RCC 7860 (cell line): ENCODE results near the gene CORO6.

Source experiments
- DNase-seq: peaks from one replicate; pipeline ENCODE4 v3.0.0-alpha.2; 2015; ENCODE audit warnings: low spot score
- FAIRE-seq: peaks from 2 replicates; lab custom pipeline; 2012; peaks lifted over from hg19 to GRCh38; lab: Jason Lieb, UNC

The CORO6 gene

DNA sequence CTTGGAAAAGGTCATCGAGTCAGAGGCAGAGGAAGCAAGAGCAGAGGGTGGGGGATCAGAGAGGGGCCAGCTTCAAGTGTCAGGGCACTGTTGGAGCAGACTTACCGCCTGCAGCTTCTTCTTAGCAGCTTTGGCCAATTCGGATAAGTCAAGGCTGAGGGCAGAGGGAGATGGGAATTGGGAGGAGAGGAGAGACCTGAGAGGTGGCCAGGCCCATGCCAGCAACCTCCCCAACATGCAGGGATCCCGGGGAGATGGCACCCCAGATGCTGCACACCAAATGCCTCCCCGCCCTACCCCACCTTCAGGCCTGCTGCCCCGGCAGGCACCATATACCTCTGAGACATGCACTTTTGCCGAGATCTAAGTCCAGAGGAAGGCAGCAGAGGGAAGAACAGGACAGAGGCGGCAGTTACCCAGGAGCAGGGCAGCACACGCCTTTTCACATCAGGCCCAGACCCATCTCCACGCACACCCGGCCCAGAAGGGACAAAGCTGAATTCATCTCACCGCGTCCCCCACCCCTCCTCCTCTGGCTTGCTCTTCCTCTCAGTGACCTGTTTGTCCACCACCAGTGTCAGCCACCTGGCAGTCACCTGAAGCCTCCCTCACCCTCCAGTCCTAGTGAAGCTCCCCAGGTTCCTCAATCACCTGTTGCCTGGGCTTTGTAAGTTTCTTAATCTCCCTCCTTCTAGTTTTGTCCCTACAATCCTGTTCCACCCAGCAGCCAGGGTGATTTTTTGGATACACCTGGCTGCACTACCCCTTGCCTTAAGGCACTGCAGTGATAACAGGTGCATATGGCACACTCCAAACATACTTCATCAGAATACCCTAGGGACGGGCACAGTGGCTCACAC lies 43.9 kb downstream of the CORO6 start:
- DNase-seq (no peak), FAIRE-seq (no peak)

DNA sequence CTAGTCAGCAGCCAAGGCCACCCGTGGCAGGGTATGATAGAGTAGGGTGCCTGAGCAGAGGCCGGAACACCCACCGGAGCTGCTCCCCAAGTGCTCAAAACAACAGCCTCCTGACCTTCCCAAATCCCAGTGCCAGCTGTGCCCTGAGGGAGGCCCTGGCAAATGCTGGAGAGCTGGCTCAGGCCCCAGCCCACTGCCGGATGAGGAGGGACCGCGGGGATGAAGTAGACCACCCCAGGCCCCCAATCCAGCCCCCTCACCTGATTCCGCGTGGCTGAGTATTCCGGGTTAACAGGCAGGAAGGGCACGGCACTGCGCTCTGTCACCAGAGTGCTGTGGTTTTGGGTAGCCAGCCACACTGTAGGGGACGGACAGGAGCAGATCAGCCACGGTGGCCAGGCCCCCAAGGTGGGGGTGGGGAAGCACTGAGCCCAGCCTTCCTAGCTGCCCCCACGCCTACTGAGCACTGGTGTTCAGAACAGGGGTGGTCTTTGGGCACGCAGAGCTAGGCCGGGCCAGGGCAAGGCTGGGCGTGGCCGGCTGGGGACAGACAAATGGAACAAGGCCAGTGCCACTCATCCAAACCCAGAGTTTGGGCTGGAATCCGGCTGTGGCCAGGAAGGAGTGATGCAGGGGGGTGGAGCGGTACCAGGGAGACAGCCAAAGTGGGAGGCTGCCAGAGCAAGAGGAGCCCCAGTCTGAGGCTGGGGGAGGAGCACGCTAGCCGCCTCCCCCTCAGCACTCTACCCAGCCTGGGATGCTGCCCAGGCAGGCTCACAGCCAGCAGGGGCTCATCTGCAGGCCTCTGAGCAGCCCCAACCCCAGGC lies 45.1 kb downstream of the CORO6 start:
- DNase-seq: no peak
- FAIRE-seq: no peak

DNA sequence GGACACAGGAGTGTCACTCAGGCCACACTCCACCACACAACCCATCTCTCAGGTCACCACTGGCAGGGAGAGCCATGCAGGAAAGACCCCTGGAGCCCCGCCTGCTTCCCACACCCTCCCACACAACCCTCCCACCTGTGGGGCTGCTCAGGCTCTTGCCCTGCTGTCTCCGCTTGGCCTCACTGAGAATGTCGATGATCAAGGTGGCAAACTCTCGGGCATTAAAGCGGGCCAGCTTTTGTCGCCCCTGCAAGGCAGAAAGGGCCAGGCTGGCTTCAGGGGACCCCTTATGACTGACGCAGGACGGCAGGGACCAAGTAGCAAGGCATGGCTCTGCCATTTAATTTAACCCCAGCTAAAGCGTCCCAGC lies 45.7 kb downstream of the CORO6 start:
- no peak for FAIRE-seq
- no peak for DNase-seq

DNA sequence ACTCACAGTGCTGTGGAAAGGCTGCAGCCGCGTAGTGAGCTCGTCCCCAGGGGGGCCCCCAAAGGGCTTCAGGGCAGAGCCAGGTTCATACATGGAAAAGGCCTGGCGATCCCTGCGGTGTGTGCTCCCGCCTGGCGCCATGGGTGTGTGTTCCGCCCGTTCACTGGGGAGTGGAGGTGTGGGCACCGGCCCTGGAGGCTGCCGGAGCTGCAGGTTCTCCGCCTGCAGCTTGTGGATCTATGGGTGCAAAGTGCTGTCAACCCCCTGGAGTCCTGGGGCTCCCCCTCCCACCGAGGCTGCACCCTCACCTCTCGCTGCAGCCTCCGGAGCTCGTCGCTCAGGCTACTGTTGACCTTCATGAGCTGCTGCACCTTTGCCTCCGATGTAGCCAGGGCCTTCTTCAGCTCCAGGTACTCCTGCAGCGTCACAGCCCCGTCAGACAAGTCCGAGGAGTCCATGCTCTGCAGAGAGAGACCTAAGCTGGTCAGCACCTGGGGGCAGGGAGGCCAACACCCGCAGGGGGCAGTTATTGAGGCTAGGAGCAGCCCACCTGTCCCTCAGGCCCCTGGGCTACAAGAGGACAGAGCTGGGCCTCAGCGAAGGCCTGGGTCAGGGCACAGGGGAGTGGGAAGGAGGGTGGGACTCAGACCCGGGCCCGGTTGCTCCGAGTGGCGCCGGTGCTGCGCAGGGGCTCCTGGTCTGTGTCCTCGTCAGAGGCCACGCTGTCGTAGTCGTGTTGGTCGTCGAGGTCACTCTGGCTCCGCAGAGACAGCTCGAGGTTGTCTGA lies 46.3 kb downstream of the CORO6 start:
- FAIRE-seq (no peak), DNase-seq (no peak)

DNA sequence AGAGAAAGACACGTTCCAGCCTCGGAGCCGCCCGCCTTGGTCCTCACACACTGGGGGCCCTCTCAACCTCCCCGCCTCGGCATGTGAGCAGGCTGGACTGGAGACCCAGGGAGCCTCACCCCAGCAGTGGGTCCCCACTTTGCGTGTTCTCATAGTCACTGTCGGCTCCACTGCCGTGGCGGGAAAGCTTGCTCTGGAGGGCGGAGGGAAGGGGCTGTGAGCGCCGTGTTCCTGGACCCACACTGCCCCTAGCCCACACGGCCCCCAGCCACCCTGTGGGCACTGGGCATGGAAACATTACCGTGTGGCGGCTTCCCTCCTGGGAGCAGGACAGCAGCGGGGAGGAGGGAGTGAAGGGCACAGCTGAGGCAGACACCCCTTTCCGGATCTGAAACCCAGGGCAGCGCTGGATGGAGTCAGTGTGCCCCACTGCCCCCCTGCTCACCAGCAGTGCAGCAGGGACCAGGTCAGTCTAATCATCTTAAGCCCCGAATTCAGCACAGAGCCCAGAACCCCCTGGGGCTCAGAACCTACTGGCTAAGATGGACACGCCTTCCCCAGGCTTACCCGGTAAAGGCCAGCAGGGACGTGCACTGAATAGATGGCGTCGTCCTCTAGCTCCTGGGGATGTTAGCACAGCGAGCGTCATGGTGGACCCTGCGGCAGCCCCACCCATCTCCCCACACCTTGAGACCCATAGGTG lies 47.0 kb downstream of the CORO6 start:
- FAIRE-seq: no peak

DNA sequence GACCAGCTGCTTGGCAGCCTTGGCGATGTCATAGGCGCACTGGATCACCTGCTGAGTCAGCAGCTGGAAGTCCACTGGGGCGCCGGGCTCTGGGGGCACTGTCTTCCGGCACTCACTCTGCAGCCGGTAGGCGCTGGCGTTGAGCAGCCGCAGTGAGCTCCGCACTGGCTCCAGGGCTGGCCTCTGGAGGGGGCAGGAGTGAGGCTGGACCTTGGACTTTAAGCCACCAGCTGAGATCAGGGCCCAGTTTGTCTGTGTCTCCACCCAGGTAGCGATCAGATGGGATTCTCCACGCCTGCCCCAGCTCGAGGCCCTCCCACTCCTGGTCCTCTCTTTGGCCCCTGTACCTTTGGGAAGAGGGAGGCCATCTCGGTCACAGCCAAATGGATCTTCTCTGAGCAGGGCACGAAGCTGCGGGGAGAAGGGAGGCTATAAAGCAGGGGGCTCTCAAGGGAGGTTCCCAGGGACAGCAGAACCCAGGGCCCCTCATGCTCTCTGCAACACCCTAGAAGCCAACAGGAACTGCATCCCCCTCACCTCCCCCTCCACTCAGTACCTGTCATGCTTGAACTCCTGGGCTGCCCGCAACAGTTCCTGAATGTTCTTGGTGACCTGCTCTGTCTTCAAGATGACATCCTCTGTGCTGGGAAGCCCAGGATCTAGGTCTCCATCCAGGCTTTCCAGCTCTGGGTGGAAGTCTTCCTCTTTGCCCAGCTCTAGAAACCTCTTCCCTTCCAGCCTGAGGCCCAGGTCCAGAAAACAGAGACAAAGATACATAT lies 47.8 kb downstream of the CORO6 start:
- FAIRE-seq (no peak), DNase-seq (no peak)

More for the DNA sequence above, 47.0 kb downstream of the CORO6 start:
- DNase-seq: no peak

DNA sequence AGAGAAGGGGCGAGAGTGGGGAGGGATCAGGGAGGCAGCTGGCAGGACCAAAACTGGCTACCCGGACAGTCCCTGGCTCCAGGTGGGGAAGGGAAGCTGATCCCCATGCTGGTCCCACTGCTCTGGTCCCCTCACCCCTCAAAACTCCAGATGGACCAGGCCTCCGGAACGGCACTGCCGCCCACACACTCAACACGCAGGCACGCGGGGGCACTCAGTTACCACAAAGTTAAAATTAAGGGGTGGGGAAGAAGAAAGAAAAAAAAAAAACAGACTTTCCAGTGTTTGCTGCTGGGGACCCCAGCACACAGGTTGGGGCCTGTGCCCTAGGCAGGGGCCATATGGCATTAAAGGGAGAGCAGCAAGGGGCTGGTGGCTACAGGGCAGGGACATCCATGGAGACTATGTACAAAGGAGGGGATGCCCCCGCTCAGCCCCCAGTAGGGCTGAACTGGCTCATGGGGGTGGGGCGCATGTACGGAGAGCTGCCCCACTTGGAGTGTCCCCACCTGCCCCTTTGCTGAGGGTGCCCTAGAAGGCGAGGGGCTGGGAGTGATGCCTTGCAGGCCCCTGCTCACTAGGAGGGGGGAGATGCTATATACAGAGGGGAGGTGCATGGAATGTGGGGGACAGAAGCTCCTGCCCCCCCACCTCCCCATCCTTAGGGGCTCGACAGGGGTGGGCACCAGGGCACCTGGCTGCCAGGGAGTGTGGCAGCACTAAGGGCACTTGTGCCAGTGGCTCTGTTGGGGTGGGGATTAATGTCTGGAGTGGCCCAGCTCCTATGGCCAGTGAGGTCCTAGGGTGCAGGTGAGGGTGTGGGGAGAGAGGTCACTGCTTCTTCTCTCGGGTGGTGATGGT lies 48.6 kb downstream of the CORO6 start:
- FAIRE-seq: no peak
- DNase-seq: no peak

DNA sequence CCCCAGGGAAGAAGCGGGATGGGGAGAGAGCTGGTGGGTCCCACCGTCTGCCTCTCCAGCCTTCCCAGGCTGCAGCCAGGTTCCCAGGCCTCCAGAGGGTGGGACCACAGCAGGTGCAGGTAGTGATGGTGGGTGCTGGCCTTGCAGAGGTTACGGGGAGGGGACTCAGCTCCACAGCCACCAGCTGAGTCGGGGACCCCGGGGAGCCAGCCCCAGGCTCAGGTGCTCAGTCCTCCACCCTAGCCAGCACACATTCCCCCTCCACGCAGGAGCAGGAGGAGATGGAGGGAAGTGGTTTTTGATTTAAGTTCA lies 49.2 kb downstream of the CORO6 start:
- no peak for FAIRE-seq
- DNase-seq: no peak

DNA sequence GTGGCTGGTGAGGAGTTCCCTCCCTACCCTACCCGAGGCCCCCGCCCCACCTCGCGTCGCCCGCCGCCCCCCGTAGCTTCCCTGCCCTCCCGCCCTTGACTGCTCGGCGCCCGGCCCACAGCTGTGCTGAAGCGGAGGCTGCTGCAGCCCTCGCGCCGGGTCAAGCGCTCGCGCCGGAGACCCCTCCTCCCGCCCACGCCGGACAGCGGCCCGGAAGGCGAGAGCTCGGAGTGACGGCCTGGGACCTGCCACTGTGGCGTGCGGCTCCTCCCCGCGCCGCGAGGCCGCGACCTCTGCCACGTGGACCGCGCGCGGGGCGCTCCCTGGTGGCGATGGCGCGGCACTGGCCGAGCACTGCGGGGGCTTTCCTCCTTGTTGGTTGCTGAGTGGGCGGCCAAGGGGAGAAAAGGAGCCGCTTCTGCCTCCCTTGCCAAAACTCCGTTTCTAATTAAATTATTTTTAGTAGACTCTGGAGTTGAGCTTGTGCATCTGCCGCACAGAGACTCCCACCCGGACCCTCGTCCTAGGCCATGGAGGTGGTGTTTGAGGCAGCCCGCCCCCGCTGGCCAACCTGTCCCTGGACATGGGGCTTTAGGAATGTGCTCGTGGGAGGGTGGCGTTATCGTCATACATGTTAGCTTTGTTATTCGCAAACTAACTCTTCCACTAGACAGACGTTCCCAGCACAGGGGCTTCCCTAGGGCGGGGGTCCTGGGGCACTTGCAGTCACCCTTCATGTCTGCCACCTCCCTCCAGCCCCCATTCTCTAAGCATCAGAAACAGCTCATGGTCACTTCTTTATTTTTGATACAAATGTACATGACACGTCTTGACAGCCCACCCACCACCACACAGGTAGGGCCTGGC lies 49.8 kb downstream of the CORO6 start:
- no peak for DNase-seq
- no peak for FAIRE-seq

DNA sequence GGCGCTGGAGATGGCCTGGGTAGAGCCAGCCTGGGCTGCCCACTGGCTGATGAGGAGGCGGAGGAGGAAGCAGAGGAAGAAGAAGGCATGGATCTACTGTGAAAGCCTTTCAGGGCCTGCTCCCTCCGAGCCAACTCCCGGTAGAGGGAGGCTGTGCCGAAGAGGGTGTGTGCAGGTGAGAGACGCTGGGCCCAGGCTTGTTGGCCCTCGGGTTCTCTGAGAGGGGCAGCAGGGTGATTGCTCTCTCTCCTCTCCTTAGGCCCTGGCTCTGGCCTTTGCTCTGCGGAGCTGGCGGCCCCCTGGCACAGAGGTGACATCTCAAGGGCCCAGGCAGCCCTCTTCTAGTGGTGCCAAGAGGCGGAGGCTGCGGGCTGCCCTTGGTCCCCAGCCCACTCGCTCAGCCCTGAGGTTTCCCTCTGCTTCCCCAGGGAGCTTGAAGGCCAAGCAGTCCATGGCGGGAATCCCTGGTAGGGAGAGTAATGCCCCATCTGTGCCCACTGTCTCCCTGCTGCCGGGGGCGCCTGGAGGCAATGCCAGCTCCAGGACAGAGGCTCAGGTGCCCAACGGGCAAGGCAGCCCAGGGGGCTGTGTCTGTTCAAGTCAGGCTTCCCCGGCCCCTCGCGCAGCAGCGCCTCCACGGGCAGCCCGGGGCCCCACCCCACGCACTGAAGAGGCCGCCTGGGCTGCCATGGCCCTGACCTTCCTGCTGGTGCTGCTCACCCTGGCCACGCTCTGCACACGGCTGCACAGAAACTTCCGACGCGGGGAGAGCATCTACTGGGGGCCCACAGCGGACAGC lies 50.6 kb downstream of the CORO6 start:
- DNase-seq: no peak
- FAIRE-seq: no peak

DNA sequence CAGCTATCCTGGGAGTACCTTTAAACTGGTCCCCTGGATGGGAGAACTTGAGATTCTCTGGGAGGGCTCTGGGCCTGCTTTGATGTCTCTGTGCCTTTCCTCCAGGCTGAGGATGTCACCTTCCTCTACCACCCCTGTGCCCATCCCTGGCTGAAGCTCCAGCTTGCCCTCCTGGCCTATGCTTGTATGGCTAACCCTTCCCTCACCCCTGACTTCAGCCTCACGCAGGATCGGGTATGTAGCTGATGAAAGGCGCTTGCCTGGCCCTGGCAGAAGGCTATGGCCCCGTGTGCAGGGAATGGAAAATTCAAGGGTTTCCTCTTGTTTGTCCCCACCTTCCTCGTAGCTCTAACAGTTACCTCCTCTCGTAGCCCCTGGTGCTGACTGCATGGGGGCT lies 51.2 kb downstream of the CORO6 start:
- DNase-seq (no peak), FAIRE-seq (no peak)

DNA sequence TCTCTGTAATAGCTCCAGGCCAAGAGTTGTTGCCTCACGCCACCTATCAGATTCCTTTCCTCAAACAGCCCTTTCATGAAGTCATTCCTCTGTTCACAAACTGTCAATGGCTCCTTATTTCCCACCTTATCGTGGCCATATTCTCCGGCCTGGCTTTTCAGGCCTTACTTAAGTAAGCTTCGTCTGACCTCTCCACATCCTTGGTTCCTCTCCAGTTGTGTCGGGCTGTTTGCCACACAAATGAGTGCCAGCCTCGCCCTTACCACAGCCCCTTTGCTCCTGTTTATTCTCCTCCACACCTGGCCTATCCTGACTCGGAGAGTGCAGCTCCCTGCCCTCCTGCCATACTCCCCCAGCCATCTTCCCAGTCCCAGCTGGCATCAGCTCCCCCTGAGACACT lies 52.2 kb downstream of the CORO6 start:
- DNase-seq: no peak

DNA sequence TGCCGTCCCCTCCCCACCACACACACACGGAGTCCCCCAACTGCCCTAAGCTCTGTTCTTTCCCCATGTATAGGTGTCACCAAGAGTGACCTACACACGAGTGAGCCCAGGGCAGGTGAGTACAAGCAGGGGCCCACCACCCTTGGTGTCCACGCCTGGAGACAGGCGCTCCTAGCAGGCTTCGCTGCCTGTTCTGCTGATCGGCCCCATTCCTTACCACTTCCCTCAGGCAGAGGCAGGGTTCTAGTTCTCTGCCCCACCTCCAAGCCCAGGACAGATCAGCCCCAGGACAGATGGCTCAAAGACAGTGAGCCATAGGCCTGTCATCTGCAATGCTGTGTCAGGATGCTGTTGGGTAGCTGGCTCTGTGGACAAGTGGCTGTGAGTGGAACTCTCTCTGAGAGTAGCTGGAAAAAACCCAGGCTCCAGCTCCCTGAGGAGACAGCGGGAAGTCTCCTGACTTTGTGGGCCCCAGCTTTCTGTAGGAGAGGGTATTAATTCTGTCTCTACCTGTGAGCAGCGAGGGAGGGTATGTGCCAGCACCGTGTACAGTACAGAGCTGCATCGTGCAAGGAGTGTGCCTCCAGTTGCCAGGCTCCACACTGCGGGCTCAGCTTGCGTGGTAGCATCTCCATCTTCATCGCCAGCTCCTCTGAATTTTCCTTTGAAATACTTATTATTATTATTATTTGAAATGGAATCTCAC lies 53.3 kb downstream of the CORO6 start:
- FAIRE-seq (no peak), DNase-seq (no peak)

More for the DNA sequence above, 52.2 kb downstream of the CORO6 start:
- FAIRE-seq: no peak

DNA sequence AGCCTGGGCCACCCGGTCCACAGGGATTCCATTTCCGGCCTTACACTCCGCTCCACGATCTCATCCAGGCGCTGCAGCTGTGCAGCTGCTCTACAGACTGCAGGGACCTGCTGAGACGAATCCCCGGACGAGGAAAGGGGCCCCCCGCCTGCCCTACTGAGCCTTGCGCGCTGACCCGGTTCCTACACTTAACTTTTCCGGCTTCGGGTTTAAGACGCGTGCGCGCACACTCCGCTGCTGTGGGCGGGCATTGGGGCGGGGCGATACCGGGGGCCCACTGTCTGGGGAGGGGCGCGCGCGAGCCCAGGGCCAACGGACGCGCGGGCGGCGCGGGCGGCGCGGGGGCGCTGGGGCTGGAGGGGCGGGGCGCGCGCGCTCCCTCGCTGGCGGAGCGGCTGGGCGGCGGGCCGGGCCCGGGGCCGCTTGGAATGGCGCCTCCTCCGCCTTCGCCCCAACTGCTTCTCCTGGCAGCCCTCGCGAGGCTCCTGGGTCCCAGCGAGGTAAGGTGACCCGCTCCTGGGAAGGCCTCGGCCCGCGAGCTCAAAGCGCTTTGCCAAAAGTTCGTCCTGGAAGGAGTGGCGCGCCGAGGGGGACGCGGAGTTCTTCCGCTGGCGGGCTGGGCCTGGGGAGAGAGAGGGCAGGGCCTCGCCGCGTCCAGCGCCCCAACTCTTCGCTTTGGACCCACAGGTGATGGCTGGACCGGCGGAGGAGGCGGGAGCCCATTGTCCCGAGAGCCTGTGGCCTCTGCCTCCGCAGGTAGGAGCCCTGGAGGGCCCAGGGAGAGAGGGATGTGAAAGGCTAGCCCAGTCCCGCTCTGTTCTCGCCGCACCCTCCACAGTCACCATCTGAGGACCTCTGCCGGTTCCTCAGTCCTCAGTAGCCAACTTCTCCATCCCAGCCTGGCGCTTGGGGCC lies 54.1 kb downstream of the CORO6 start, which contains the start of gene TP53I13:
Gene TP53I13 (plus strand): TSS at position 371 of the 914 bp plus-strand sequence. CDS start 58 bp downstream, at position 429.
- DNase-seq (peak; percentile 61), FAIRE-seq (no peak)

DNA sequence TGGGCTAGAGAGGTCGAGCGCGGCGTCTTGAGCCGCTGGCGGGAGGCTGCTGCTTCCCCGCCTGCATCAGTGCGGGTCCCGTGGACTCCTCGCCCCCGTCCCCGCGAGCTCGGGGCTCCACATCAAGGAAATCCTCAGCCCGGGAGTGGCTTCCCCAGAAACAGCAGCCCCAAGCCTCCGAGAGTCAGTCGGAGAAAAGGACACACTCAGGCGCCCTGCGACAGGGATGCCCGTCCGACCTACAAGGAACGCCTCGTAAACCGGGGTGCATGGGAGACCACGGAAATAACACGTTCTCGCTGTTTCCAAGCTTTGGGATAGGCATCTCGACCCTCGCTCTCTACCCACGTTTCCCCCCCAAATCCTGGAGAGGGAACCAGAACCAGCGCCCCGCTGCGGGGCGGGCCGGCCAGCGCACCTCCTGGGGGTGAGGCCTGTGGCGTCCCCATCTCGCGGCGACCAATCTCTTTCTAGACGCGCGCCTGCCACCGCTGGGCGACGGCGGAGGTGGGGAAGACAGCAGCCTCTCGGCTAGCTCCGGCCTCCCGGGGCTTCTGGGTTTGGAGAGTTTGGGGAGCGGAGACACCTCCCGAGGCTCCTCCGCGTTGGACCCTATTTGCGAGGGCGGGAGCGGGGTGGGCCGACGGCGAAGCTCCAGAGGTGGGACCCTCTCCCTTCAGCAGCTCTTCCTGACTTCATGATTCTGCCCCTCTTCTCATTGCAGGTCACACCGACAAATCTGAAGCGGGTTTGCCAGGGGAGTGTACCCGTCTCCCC lies 55.0 kb downstream of the CORO6 start:
- no peak for FAIRE-seq
- no peak for DNase-seq
